HCT116 (cell line): ENCODE results near the gene RAB3B.

Source experiments
- CTCF ChIP-seq, 3 experiments: fragments of 200-600 bp in 1 of 3; sonication (generic) in 1 of 3; IDR thresholded peaks in 2 of 3; conservative IDR thresholded peaks in 1 of 3; 2 replicates each; pipeline ENCODE4 v1.5.1; 2012 to 2017; ENCODE audit warnings: low read depth in 2 of 3, low read length in 2 of 3, antibody characterized with exemption in 1 of 3, borderline replicate concordance in 1 of 3, control low read depth in 1 of 3, mild to moderate bottlenecking in 1 of 3, mixed read lengths in 1 of 3, mixed run types in 1 of 3, moderate library complexity in 1 of 3; ENCODE audit not compliant: insufficient read depth in 1 of 3
- POLR2A ChIP-seq: IDR thresholded peaks from 2 replicates; pipeline ENCODE4 v1.7.0; 2011; ENCODE audit warnings: borderline replicate concordance; ENCODE audit not compliant: insufficient read depth, insufficient read length; ENCODE audit errors: extremely low read depth
- POLR2AphosphoS5 ChIP-seq: IDR thresholded peaks from 2 replicates; pipeline ENCODE4 v1.6.1; 2011; ENCODE audit warnings: mild to moderate bottlenecking, low read depth, low read length, moderate library complexity
- REST ChIP-seq: IDR thresholded peaks from 2 replicates; pipeline ENCODE4 v1.6.1; 2012; ENCODE audit warnings: low read depth

GRCh38 chr1:51963592-51964308 lies 26.8 kb downstream of the RAB3B start:
- no peak for TF ChIP-seq REST
- TF ChIP-seq CTCF (IDR thresholded peaks at IDR 0.05 in 2 of 3, conservative IDR thresholded peaks at IDR 0.05 in 1 of 3; ENCODE audit: borderline replicate concordance in 1 of 3, insufficient read depth in 1 of 3, low read depth in 2 of 3, low read length in 2 of 3): no peak
- TF ChIP-seq POLR2AphosphoS5: no peak
- no peak for TF ChIP-seq POLR2A
